H7 (cell line): Measurements from ENCODE around the gene PRXL2A. TPM values are rescaled to one million over a fixed set of nuclear protein-coding genes. Genes with fewer than 3 reads are reported as not detected.

Experiments used
- DNase-seq: peaks from one replicate; pipeline ENCODE4 v3.0.0; 2012
- H3K27me3 ChIP-seq: 2 replicates; pipeline ENCODE4 v1.6.0; 2011; ENCODE audit warnings: mild to moderate bottlenecking, low read length; ENCODE audit not compliant: control insufficient read depth, insufficient read depth
- H3K36me3 ChIP-seq: replicated peaks from 2 replicates; pipeline ENCODE4 v1.5.1; 2011; ENCODE audit warnings: low read length; ENCODE audit not compliant: control insufficient read depth, insufficient read depth
- H3K4me3 ChIP-seq: 2 replicates; pipeline ENCODE4 v1.5.1; 2011; ENCODE audit warnings: low read depth, mild to moderate bottlenecking, control low read depth, low read length, moderate library complexity; ENCODE audit not compliant: insufficient read depth
- total RNA-seq: library from RNA; depleted of rRNA; stranded (reverse); fragments of >200 nt; shearing (Covaris generic); gene quantifications from 2 replicates; pipeline ENCODE4 v1.2.3, GENCODE V29; 2014

The PRXL2A gene
- total RNA-seq, 1 experiment from 2014 or later, result 35.0 TPM

DNA sequence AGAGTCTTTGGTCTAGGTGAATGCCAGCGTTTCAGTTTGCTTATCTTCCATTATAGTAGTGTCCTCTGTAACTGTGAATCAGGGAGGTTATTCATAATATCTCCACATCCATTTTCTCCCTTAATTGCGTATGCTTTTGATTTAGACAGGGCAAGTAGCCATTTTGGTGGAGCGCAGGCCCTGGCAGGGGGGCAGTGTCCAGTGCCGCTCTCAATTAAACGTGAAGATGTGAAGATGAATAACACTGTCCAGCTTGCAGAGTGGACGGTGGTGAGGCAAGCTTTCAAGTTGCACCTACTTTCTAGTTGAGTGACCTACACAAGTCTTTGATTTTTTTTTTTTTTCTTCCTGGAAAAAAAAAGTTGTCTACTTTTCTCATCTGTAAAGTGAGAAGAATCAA lies 50.3 kb downstream of the PRXL2A start:
- Histone ChIP-seq H3K4me3 (no peak overlapping the region), H3K36me3 (no peaks in the 10 kb centered on the region), H3K27me3 (peaks cover 8% of the 10 kb centered on the region)
- DNase-seq, result no peak

DNA sequence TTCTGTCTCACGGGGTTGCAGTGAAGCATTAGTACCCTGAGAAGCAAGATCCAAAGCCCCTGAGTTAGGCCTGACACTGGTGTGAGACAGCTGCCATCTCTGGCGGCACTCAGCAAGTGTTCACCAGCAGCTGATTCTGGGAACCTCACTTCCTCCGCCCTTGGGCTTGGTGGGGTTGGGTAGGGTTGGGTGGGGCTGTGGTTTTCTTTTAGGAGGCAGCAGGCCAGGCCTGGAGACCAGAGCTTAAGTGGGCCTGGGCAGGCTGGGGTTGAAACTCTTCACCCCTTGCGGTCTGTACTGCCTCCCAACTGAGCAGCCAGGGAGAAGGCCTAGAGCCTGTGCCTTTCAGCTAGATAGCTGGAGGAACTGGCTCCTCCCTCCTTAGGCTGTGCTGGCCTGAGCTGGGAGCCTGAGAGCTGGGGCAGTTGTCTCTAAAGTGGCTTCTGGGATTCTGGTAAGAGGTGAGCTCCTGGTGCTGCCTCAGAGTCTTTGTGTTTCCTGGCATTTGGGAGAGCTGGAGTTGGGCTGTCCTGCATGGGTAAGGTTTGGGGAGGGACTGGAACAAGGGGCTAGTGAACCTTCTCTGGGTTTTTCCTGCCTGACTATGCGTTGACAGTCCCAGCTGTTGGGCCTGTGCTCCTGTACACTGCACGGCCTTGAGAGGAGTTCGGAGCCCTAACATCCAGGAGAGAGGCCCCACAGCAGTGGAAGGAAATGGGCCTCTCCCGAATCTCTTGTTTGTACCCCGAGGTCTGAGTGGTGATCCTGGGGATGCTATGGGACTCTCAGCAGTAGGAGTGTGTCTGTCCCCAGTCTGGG lies 50.9 kb downstream of the PRXL2A start:
- peaks cover 8% of the 10 kb centered on the region for H3K27me3 ChIP-seq
- H3K36me3 ChIP-seq, result no peaks in the 10 kb centered on the region
- H3K4me3 ChIP-seq, result no peak overlapping the region
- no peak for DNase-seq

DNA sequence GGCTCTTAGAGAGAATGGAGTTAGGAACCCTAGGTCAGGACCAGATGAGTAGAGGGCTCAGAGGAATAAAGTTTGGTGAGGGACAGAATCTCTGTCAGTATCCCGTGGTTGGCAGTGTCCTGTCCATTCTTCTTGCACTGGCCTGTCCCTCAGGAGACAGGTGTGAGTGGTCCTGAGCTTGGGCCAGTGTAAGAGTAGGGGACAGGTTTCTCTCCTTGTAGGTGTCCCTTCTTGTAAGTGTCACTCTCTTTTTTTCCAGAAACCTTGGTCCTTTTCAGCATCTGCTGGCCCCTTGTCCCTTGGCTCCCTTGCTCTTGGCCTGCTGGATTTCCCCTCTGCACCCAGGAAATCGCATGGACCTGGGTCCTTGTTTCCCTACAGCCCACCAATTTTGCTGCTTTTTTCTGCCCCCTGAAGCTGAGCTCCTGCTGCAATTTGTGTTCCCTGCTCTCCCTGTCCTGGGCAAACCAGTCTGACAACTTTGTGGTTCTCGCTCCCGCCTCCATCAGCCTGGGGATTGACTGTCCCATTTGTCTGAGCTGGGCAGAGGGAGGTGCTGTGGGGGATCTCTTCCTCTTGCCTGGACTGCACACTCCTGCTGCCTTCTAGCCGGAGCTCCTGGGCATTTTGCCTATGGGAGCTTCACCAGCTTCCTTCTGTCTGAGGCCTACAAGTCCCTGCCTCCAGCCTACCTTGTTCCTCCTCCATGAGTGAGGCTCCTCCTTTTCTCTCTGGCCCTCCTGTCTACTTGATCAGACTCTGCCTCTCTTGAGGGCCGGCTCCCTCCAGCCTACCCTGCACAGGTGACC lies 52.3 kb downstream of the PRXL2A start:
- Histone ChIP-seq H3K27me3 (peaks cover 3% of the 10 kb centered on the region), H3K36me3 (no peaks in the 10 kb centered on the region), H3K4me3 (no peak overlapping the region)
- peak; percentile 72 for DNase-seq

DNA sequence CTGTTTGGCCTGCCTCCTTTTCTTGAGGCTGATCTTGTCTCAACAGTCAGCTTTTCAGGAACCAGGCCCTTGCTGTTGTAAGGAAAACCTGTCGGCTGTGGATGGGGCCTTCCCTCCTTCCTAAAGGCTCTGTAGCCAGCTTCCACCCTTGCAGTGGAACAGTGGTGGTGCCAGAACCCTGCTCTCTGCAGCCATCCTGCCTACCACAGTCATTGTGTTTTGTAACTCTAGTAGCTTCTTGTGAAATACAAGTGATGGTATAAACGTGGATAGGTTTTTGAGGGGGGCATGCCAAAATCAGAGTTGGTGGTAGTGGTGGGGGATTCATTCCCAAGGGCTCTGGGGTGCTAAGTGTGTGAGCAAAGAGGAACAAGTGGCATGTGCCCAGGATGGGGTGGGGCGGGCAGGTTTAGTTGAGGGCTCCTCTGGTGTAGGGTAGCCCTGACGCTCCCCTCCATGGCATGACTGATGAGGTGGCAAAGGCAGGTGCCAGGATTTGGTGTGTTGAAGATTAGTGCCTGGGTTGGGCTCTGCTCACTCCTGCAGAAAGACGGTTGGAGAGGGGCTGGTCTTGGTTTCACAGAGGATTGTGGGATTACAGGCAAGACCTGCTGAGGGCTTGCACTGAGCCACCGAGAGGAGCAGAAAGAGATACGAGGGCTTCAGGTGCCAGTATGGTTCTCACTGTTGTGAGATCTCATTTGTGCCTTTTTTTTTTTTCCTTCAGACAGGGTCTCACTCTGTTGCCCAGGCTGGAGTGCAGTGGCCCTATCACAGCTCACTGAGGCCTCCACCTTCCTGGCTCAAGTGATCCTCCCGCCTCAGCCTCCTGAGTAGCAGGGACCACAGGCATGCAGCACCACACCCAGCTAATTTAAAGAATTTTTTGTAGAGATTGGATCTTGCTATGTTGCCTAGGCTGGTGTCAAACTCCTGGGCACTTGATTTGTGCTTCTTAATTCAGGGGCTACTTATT lies 53.1 kb downstream of the PRXL2A start:
- Histone ChIP-seq H3K36me3 (no peaks in the 10 kb centered on the region), H3K27me3 (no peaks in the 10 kb centered on the region), H3K4me3 (no peak overlapping the region)
- DNase-seq, result no peak

DNA sequence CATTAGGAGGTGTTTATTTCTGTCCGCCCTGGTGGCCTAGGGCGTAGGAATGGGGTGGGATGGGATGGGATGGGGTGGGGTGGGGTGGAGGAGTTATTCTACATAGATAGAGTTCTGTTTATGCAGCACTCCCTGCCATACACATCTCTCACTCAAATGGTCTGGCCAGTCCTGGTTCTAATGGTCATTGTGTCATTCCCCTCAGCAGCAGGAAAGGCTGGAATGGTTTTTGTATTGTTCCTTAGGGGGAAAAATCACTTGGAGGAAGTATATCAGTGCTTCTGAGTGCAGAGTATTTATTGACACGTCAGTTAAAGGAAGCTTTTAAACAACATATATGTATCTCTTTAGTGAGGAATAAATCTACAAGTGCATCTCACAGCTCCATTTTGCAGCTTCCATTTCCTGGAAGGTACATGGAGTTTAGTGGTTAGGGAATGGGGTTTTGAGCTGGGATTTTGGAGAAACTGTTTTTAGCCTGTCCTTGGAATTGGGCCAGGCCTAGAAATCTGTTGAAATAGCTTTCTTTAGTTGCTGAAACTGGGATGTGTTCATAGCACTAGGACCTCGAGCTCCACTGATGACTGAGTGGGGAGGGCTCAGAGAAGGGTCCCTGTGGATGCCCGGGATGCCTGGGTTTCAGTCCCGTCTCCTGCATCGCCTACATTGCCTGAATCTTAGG lies 54.1 kb downstream of the PRXL2A start:
- H3K27me3 ChIP-seq, result no peaks in the 10 kb centered on the region

DNA sequence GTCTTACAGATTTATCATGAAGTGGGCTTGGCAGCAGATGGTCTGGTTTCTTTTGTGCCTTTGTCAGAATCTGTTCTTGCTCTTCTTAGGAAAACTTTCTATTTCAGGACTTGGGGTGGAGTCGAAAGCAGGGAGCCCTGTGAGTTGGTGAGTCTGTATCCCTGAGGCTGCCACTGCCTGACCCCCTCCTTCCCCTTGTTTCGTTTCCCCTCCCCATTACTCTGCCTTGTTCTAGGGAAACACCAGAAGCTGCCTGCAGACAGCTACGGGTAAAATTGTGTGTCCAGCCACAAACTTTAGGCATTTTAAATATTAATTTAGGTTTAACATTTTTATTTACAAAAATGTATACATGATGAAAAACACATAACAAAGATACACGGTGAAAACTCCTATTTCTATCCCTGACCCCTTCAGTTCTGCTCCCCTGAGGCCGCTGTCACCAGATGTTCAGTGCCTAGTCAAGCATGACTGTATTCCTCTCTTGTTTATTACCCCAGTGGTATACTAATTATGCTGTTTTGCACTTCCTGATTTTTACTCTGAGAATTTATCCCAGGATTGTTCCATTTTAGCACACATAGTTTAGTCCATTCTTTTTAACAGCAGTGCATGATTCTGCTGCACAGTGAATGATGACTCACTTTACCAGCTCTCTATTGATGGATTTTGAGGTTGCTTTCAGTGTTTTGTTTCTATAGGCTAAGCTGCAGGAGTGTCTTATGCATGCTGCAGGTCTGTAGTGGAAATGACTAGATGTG lies 54.8 kb downstream of the PRXL2A start:
- Histone ChIP-seq H3K27me3 (no peaks in the 10 kb centered on the region), H3K4me3 (no peak overlapping the region), H3K36me3 (no peaks in the 10 kb centered on the region)
- no peak for DNase-seq

More for the DNA sequence above, 54.1 kb downstream of the PRXL2A start:
- Histone ChIP-seq H3K4me3 (no peak overlapping the region), H3K36me3 (no peaks in the 10 kb centered on the region)
- no peak for DNase-seq

DNA sequence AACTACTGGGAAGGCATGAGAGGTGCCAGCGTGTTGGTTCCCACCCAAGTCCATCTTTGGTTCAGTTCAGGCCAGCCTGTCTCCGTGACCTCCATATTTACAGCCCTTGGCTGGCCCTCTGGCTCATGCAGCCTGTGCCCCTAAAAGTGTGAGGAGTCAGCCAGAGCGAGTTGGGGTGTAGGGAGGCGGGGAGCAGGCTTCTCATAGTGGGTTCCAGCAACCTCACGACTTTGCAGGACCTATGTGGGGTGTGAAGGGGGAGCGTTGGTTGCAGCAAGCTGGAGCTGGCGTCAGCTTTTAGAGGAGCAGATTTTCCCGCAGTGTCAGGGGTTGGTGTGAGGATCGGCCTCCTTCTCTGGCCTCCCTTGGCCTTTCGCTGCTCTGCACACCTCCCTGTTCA lies 55.5 kb downstream of the PRXL2A start:
- Histone ChIP-seq H3K36me3 (no peaks in the 10 kb centered on the region), H3K27me3 (no peaks in the 10 kb centered on the region; the same call in 1 of the 2 replicates), H3K4me3 (no peak overlapping the region)
- no peak for DNase-seq

DNA sequence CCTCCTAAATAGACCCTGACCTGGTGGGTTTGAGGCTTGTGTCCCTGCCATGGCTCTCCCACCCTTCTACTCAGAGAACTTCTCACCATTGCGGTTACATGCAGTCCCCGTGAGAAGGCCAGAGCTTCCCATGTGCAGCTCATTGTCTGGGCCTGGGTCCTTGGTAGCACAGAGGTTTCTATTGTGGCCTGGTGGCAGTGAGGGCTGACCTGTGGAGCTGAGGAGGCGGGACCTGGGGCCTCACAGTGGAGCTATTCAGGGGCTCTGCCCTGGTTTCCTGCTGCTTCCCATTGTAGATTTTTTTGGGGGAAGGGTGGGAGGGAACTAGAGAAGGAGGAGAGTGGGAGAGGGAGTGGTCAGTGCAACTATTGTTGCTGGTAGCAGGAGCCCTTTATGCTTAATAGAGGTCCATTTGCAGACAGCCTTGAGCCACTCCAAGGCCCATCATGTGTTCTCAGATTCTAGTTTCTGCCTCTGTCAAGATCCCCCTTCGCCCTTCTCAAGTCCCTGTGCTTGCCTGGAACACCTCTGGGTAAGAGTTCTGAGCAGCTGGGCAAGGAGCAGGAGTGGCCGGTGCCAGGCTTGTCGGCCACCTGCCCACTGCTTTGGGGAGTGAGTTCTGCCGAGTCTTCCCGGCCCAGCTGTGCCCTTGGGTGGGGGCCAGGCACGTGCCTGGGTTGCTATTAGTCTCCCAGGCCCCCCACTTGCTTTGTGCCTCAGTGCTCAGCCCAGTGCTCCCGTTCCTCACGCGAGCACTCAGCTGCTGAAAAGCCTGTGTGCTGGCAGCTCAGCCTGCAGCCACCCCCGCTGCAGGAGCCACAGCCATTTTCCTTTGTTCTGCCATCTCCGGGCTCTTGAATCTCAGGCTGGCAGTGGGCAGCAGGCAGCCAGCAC lies 56.5 kb downstream of the PRXL2A start:
- Histone ChIP-seq H3K27me3 (peaks cover 1% of the 10 kb centered on the region; the same call in 1 of the 2 replicates), H3K4me3 (no peak overlapping the region), H3K36me3 (no peaks in the 10 kb centered on the region)
- DNase-seq, result peak; percentile 90

DNA sequence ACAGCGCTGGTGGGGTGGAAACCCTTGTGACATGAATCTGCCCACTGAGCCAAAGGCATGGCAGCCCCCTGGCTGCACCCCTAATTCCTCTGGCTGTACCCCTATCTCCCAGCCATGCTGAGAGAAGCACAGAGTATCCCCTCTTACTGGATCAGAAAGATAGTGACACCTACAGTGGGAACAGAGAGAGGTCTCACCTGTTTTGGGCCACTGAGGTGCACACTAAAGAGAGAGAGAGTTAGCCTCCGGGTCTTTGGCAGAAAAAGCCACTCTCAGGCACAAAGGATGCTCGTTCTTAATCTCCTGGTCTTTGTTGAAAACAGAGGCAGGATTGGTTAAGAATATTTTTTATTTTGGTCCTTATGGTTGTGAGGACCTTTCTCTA lies 57.1 kb downstream of the PRXL2A start:
- H3K4me3 ChIP-seq, result no peak overlapping the region
- DNase-seq, result no peak

DNA sequence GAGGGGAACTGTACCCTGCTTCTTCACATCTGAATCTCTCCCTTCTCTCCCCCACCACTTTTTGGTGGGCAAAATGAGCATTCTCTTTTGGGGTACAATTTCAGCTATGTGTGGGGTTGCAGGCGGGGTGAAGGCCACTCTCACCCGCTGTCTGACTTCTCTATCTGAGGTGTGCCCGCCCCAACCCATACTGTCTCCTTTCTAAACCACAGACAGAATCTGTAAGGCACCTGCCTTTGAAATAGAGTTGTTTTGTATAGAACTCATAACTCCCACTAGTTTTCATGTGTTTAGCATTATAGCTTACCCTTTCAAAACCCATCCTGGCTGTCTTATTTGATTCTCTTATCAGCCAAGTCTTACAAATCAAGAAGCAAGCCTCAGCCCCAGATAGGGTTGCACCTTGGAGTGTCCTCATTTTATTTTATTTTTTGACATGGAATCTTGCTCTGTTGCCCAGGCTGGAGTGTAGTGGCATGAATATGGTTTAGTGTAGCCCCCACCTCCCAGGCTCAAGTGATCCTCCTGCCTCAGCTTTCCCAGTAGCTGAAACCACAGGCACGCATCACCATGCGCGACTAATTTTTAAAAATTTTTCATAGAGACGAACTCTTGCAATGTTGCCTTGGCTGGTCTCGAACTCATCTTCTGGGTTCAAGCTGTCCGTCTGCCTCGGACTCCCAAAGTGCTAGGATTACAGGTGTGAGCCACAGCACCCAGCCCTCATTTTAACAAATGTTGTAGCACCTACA lies 57.7 kb downstream of the PRXL2A start:
- Histone ChIP-seq H3K36me3 (no peaks in the 10 kb centered on the region), H3K4me3 (no peak overlapping the region), H3K27me3 (peaks cover 1% of the 10 kb centered on the region; the same call in 1 of the 2 replicates)
- no peak for DNase-seq

More for the DNA sequence above, 57.1 kb downstream of the PRXL2A start:
- Histone ChIP-seq H3K27me3 (peaks cover 1% of the 10 kb centered on the region; the same call in 1 of the 2 replicates), H3K36me3 (no peaks in the 10 kb centered on the region)

DNA sequence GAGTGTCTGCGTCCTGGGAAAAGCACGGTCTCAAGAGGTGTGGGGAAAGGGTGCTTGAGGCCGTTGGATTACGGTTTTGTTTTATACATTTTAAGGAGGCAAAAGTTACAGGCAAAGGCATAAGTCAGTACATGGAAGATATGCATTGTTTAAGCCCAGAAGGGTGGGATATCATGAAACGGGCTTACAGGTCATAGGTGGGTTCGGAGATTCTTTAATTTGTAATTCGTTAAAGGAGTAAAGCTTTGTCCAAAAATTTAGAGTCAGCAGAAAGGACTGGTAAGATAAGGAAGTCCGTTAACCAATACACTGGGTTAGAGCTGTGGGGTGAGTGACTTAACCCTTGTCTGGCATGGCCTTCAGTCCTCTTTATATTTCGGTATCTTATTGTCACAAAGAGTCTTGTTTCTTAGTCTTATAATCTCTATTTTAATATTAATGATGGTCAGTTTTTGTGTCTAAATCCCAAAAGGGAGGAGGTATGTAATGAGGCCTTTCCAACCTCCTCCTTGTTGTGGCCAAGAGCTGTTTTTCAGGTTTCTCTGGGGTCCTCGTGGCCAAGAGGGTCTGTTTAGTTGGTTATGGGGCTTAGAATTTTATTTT lies 58.5 kb downstream of the PRXL2A start:
- H3K36me3 ChIP-seq, result no peaks in the 10 kb centered on the region

More for the DNA sequence above, 58.5 kb downstream of the PRXL2A start:
- DNase-seq, result no peak
- Histone ChIP-seq H3K4me3 (no peak overlapping the region), H3K27me3 (peaks cover 1% of the 10 kb centered on the region; the same call in 1 of the 2 replicates)
